Measurements from ENCODE around the gene TENT4A.

DNA sequence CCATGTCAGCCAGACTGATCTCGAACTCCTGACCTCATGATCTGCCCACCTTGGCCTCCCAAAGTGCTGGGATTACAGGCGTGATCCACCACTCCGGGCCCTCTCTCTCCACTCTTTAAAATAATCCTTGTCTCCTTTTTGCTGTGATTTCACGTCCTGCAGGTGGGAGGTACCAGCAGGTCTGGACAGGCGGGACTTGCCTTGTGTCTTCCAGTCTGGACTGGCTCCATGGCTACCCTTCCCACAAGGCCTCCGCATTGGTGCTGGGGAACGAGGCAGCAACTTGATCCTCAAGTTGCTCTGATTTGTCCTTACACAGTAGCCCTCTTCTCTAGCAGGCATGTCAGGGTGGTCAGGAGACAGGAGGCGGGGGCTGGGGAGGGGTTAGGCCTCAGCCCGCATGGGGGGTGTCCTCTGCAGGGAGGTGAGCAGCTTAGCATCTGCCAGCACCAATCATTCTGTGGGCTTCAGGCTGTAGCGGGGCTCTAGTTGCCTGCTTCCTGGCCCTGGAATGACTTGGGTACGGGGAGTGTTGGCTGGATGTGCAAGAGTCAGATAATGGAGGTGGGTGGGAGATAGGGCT lies 54.3 kb downstream of the TENT4A start:
- TF ChIP-seq, protein P1, sequence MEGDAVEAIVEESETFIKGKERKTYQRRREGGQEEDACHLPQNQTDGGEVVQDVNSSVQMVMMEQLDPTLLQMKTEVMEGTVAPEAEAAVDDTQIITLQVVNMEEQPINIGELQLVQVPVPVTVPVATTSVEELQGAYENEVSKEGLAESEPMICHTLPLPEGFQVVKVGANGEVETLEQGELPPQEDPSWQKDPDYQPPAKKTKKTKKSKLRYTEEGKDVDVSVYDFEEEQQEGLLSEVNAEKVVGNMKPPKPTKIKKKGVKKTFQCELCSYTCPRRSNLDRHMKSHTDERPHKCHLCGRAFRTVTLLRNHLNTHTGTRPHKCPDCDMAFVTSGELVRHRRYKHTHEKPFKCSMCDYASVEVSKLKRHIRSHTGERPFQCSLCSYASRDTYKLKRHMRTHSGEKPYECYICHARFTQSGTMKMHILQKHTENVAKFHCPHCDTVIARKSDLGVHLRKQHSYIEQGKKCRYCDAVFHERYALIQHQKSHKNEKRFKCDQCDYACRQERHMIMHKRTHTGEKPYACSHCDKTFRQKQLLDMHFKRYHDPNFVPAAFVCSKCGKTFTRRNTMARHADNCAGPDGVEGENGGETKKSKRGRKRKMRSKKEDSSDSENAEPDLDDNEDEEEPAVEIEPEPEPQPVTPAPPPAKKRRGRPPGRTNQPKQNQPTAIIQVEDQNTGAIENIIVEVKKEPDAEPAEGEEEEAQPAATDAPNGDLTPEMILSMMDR (conservative IDR thresholded peaks at IDR 0.05), result no peak
- no peak for TF ChIP-seq ZFX (IDR thresholded peaks at IDR 0.05)

Measured in C4-2B (cell line).